Measurements from ENCODE around the gene PLA2G2E.
"Not testable (repeated sequence)": the region's sequence is repeated elsewhere in the genome, so short reads cannot be mapped to it uniquely, and the experiment has no call there.

Gene PLA2G2E

DNA sequence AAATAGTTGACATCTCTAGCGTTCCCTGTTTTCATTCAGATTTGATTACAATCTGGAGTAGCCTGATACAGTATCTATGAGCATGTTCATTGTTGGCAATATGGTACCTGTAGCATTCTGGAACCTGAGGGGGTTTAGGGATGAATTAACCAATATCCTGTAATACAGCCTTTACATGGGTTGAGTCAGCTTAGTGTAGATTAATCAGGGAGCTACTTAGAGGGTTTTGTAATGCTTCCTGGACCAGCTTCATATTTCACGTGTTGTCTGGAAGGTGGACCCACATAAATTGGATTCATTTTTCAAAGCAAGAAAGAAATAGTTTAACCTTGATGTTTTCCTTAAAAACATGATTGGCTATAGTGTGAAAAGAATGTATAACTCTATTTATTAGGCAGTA is 37.6 kb downstream of the PLA2G2E start:
- H3K27ac ChIP-seq = no peak overlapping the region
- no peak for TF ChIP-seq CTCF (conservative IDR thresholded peaks at IDR 0.05)

DNA sequence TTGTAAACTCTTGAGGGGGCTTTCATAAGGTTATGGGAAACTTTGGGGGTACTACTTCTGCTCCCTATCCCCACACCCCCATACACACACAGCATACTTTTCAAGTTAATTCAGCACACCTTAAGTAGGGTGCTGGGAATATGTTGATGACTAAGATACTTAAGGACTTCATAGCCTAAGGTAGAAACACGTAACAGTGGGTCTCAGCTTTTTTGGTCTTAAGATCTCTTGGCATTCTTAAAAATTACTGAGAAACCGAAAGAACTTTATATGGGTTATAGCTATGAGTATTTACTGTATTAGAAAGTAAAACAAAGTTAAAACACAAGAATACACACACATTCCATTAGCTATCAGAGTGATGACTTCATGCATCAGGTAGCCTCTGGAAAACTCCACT is 39.1 kb downstream of the PLA2G2E start:
- no peak for TF ChIP-seq CTCF (conservative IDR thresholded peaks at IDR 0.05)
- no peak overlapping the region for H3K27ac ChIP-seq

GRCh38 chr1:19882111-19883071 is 41.0 kb downstream of the PLA2G2E start, which contains the start of gene OTUD3:
Gene OTUD3, plus strand, starts transcription at chr1:19882395. Its CDS starts 119 bp downstream, at chr1:19882514.
- TF ChIP-seq CTCF (conservative IDR thresholded peaks at IDR 0.05) = peak; percentile 91
- peak within 1 kb of the TSS; percentile 88 for H3K27ac ChIP-seq

DNA sequence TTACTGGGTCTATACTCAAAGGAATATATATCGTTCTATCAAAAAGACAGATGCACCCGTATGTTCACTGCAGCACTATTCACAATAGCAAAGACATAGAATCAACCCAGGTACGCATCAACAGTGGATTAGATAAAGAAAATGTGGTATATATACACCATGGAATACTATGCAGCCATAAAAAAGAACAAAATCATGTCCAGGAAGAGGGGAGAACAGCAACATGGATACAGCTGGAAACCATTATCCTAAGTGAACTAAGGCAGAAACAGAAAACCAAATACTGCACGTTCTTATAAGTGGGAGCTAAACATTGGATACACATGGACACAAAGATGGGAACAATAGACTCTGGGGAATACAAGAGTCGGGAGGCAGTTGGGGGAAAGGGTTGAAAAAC is 42.6 kb downstream of the PLA2G2E start:
- H3K27ac ChIP-seq = not testable (repeated sequence)

GRCh38 chr1:19879661-19880060 is 43.8 kb downstream of the PLA2G2E start:
- H3K27ac ChIP-seq = no peak overlapping the region
- no peak for TF ChIP-seq CTCF (conservative IDR thresholded peaks at IDR 0.05)

DNA sequence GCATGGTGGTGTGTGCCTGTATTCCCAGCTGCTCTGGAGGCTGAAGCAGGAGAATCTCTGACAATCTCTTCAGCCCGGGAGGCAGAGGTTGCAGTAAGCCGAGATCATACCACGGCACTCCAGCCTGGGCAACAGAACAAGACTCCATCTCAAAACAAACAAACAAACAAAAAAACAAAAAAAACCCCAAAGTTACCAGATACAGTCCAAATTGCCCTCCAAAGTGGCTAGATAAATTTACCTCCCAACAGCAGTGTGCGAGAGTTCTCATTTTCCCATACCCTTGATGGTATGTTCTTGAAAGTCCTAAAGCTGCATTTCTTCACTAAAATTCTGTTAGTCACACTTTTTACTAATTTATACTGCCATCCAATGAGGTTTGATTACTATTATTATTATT is 44.2 kb downstream of the PLA2G2E start:
- H3K27ac ChIP-seq = no peak overlapping the region
- no peak for TF ChIP-seq CTCF (conservative IDR thresholded peaks at IDR 0.05)

DNA sequence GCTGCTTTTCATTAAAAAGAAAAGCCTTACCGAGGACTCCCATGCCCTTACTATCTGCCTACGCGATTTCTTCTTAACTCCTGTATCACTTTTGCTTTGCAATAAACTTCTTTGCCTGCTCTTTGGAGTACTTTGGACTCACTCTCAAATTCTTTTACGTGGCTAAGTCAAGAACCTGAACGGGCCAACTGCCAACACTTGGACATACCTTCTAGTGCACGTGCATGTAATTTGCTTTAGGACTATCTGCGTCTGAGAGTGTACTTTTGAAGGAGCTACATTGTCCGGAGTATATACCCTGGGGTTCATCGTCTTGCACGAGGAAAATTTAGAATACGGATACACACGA is 44.8 kb downstream of the PLA2G2E start:
- no peak for TF ChIP-seq CTCF (conservative IDR thresholded peaks at IDR 0.05)
- H3K27ac ChIP-seq = peak overlapping the region; percentile 51
